IMR-90 (cell line): ENCODE results near the gene HMBS. TPM values are rescaled to one million over a fixed set of nuclear protein-coding genes. Genes with fewer than 3 reads are reported as not detected.

Experiments used
- ATAC-seq: fragments of 200-7000 bp; cut with Tn5 transposase; 2 replicates; pipeline ENCODE4 v1.9.1; 2020; ENCODE audit warnings: low read depth, mild to moderate bottlenecking, moderate library complexity
- Bru-seq: library from RNA; stranded (reverse); fragments of 400-500 nt; gene quantifications from one replicate; lab custom pipeline; 2021; lab: Mats Ljungman, UMichigan
- BruChase-seq, 2 experiments: library from RNA; stranded (reverse); fragments of 400-500 nt; gene quantifications; one replicate each; lab custom pipeline; 2021; lab: Mats Ljungman, UMichigan
- BruUV-seq: library from RNA; stranded (reverse); fragments of 400-500 nt; replicated peaks from 2 replicates; lab custom pipeline; 2021; lab: Mats Ljungman, UMichigan
- CTCF ChIA-PET: fragments of 300-600 bp; formaldehyde crosslinking; extraction: SDS; loops from one replicate; lab custom pipeline; 2021; ENCODE audit warnings: antibody characterized with exemption; lab: Yijun Ruan, JAX
- POLR2A ChIA-PET: fragments of 300-600 bp; sonication (Branson Sonifier 250); formaldehyde crosslinking; loops from one replicate; lab custom pipeline; 2022; ENCODE audit warnings: antibody characterized with exemption; ENCODE audit not compliant: unreplicated experiment; lab: Charles Lee
- DNase-seq: peaks from one replicate; pipeline ENCODE4 v3.0.0; 2013
- H2AFZ ChIP-seq: replicated peaks from 2 replicates; pipeline ENCODE3; 2013; ENCODE audit warnings: low read length, mild to moderate bottlenecking; ENCODE audit not compliant: poor library complexity
- H2AK5ac ChIP-seq: 2 replicates; pipeline ENCODE4 v1.6.1; 2013; ENCODE audit warnings: low read depth, low read length, inconsistent platforms
- H2AK9ac ChIP-seq: replicated peaks from 2 replicates; pipeline ENCODE3; 2013; ENCODE audit warnings: mild to moderate bottlenecking, low read depth, low read length, moderate library complexity; ENCODE audit not compliant: poor library complexity
- H2BK120ac ChIP-seq: 2 replicates; pipeline ENCODE4 v1.6.1; 2013; ENCODE audit warnings: low read depth, low read length, inconsistent platforms
- H2BK15ac ChIP-seq: 3 replicates; pipeline ENCODE4 v1.6.1; 2013; ENCODE audit warnings: low read depth, low read length, inconsistent platforms
- H2BK20ac ChIP-seq: 2 replicates; pipeline ENCODE4 v1.6.1; 2013; ENCODE audit warnings: low read depth, mild to moderate bottlenecking, inconsistent platforms, low read length, moderate library complexity
- H2BK5ac ChIP-seq: 2 replicates; pipeline ENCODE4 v1.6.1; 2013; ENCODE audit warnings: mild to moderate bottlenecking, low read depth, low read length, inconsistent platforms; ENCODE audit not compliant: poor library complexity, severe bottlenecking
- H3K14ac ChIP-seq: replicated peaks from 2 replicates; pipeline ENCODE4 v1.6.1; 2013; ENCODE audit warnings: low read depth, low read length, inconsistent platforms
- H3K18ac ChIP-seq: 2 replicates; pipeline ENCODE4 v1.6.1; 2013; ENCODE audit warnings: low read depth, low read length, control low read depth
- H3K23ac ChIP-seq: 2 replicates; pipeline ENCODE4 v1.6.1; 2013; ENCODE audit warnings: low read depth, low read length, inconsistent platforms
- H3K27ac ChIP-seq: 2 replicates; pipeline ENCODE4 v1.5.1; 2013; ENCODE audit warnings: mild to moderate bottlenecking, control low read depth, low read length; ENCODE audit not compliant: insufficient read depth
- H3K27me3 ChIP-seq: 2 replicates; pipeline ENCODE4 v1.6.1; 2013; ENCODE audit warnings: low read length; ENCODE audit not compliant: control insufficient read depth, insufficient read depth
- H3K36me3 ChIP-seq: 2 replicates; pipeline ENCODE4 v1.6.1; 2013; ENCODE audit warnings: low read length, mixed read lengths; ENCODE audit not compliant: control insufficient read depth, insufficient read depth
- H3K4ac ChIP-seq: 2 replicates; pipeline ENCODE4 v1.6.1; 2013; ENCODE audit warnings: low read depth, low read length, inconsistent platforms
- H3K4me1 ChIP-seq: 2 replicates; pipeline ENCODE4 v1.6.1; 2013; ENCODE audit warnings: low read length, mixed read lengths; ENCODE audit not compliant: control insufficient read depth, insufficient read depth
- H3K4me2 ChIP-seq: 2 replicates; pipeline ENCODE4 v1.6.1; 2013; ENCODE audit warnings: low read depth, mild to moderate bottlenecking, control low read depth, low read length, moderate library complexity
- H3K4me3 ChIP-seq: 2 replicates; pipeline ENCODE4 v1.5.1; 2013; ENCODE audit warnings: low read depth, mild to moderate bottlenecking, control low read depth, low read length, moderate library complexity; ENCODE audit not compliant: insufficient read depth
- H3K56ac ChIP-seq: 2 replicates; pipeline ENCODE4 v1.6.1; 2013; ENCODE audit warnings: low read length, inconsistent platforms; ENCODE audit not compliant: insufficient read depth; ENCODE audit errors: extremely low read depth
- H3K79me1 ChIP-seq, 2 experiments: 2 replicates each; pipeline ENCODE4 v1.6.1; 2013; ENCODE audit warnings: low read length in 2 of 2, inconsistent platforms in 1 of 2, low read depth in 1 of 2
- H3K9ac ChIP-seq: 2 replicates; pipeline ENCODE4 v1.6.1; 2013; ENCODE audit warnings: low read depth, low read length, control low read depth
- H3K9me1 ChIP-seq: 2 replicates; pipeline ENCODE4 v1.6.1; 2013; ENCODE audit warnings: low read length, inconsistent platforms; ENCODE audit not compliant: insufficient read depth
- H3K9me3 ChIP-seq: 2 replicates; pipeline ENCODE4 v1.6.1; 2013; ENCODE audit warnings: low read length; ENCODE audit not compliant: control insufficient read depth, insufficient read depth
- H4K20me1 ChIP-seq: 2 replicates; pipeline ENCODE4 v1.6.1; 2013; ENCODE audit warnings: low read length, inconsistent platforms; ENCODE audit not compliant: insufficient read depth
- H4K5ac ChIP-seq: 2 replicates; pipeline ENCODE4 v1.6.1; 2013; ENCODE audit warnings: mild to moderate bottlenecking, low read depth, low read length, control low read depth
- H4K8ac ChIP-seq, 2 experiments: 2 replicates each; pipeline ENCODE4 v1.6.1; 2013; ENCODE audit warnings: low read depth in 2 of 2, low read length in 2 of 2, control low read depth in 1 of 2, inconsistent platforms in 1 of 2
- H4K91ac ChIP-seq: 2 replicates; pipeline ENCODE4 v1.6.1; 2013; ENCODE audit warnings: low read depth, low read length, inconsistent platforms; ENCODE audit not compliant: insufficient read depth
- BHLHE40 ChIP-seq: fragments of 150-350 bp; IDR thresholded peaks from 2 replicates; pipeline ENCODE4 v1.6.1; 2016; ENCODE audit warnings: mild to moderate bottlenecking, low read depth, low read length
- CEBPB ChIP-seq: IDR thresholded peaks from 2 replicates; pipeline ENCODE4 v1.6.1; 2012; ENCODE audit warnings: low read depth, low read length, improper control_type of control experiment
- CHD1 ChIP-seq: IDR thresholded peaks from 2 replicates; pipeline ENCODE4 v1.6.1; 2012; ENCODE audit warnings: low read depth, low read length, improper control_type of control experiment
- ELK1 ChIP-seq: fragments of 150-350 bp; IDR thresholded peaks from 2 replicates; pipeline ENCODE4 v1.6.1; 2016; ENCODE audit warnings: low read depth, mild to moderate bottlenecking, low read length, moderate library complexity, borderline replicate concordance
- FOS ChIP-seq: fragments of 150-350 bp; IDR thresholded peaks from 2 replicates; pipeline ENCODE4 v1.6.1; 2016; ENCODE audit warnings: low read depth, low read length
- MXI1 ChIP-seq: IDR thresholded peaks from 2 replicates; pipeline ENCODE4 v1.6.1; 2012; ENCODE audit warnings: low read depth, mild to moderate bottlenecking, low read length, moderate library complexity, borderline replicate concordance
- POLR2A ChIP-seq: IDR thresholded peaks from 2 replicates; pipeline ENCODE4 v1.6.1; 2012; ENCODE audit warnings: mild to moderate bottlenecking, low read depth, low read length
- RAD21 ChIP-seq: IDR thresholded peaks from 2 replicates; pipeline ENCODE4 v1.6.1; 2012; ENCODE audit warnings: low read length, improper control_type of control experiment
- RCOR1 ChIP-seq: IDR thresholded peaks from 2 replicates; pipeline ENCODE4 v1.6.1; 2012; ENCODE audit warnings: mild to moderate bottlenecking, low read length, improper control_type of control experiment; ENCODE audit not compliant: insufficient replicate concordance
- RFX5 ChIP-seq: IDR thresholded peaks from 2 replicates; pipeline ENCODE4 v1.8.0; 2012; ENCODE audit warnings: low read depth, mild to moderate bottlenecking, low read length, moderate library complexity
- SMC3 ChIP-seq: fragments of 150-350 bp; IDR thresholded peaks from 2 replicates; pipeline ENCODE4 v1.6.1; 2016; ENCODE audit warnings: low read depth, mild to moderate bottlenecking, antibody characterized with exemption, low read length, moderate library complexity
- WGBS, 2 experiments: methylation state at CpG; one replicate each; pipeline versions ENCODE4 v1.1.5 to v1.1.7; 2013; ENCODE audit warnings: missing lambda C conversion rate in 2 of 2; ENCODE audit not compliant: insufficient read length in 1 of 2; ENCODE audit errors: extremely low coverage in 2 of 2; 5-methylcytosine and 5-hydroxymethylcytosine counted together
- dilution Hi-C: fragments of 300-500 bp; cut with HindIII; formaldehyde crosslinking; loops from one replicate; pipeline ENCODE4 v1.14.3; 2018; ENCODE audit warnings: low sequenced_read_pairs; ENCODE audit not compliant: unreplicated experiment
- in situ Hi-C: fragments of 300-500 bp; cut with MboI; formaldehyde crosslinking; loops from 3 replicates; pipeline ENCODE4 v1.14.3; 2019; ENCODE audit warnings: low sequenced_read_pairs, inconsistent platforms, mixed read lengths
- intact Hi-C: fragments of 100-400 bp; cut with micrococcal nuclease; formaldehyde crosslinking; loops from 2 replicates; pipeline ENCODE4 v1.10.0; 2022
- long read RNA-seq: library from polyadenylated mRNA; unstranded; transcript quantifications from one replicate; pipeline ENCODE4 v2.0.0, GENCODE V29; 2021; ENCODE audit not compliant: unreplicated experiment
- polyA plus RNA-seq, 3 experiments: library from polyadenylated mRNA; depleted of rRNA; stranded (reverse); fragments of >200 nt; gene quantifications; 2 replicates each; pipeline ENCODE4 v1.2.3, GENCODE V29; 2012; ENCODE audit warnings: low replicate concordance in 1 of 3
- total RNA-seq: library from RNA; depleted of rRNA; stranded (reverse); fragments of >200 nt; gene quantifications from 2 replicates; pipeline ENCODE4 v1.2.3, GENCODE V29; 2012; rRNA removed
- TF ChIP-seq, protein P1 (sequence below): conservative IDR thresholded peaks from 2 replicates; pipeline ENCODE4 v1.5.1; 2012; ENCODE audit warnings: mild to moderate bottlenecking, low read depth, low read length, improper control_type of control experiment

The HMBS gene
- 13.9 and 17.9 TPM in 2 replicates for total RNA-seq
- polyA plus RNA-seq (2012; rRNA removed): 55.3 and 59.5 TPM in 2 replicates
- polyA plus RNA-seq (2012; cell fraction: cytosol; rRNA removed): 48.3 and 54.5 TPM in 2 replicates
- polyA plus RNA-seq (2012; cell fraction: nucleus; rRNA removed; ENCODE audit: low replicate concordance): 58.5 and 77.5 TPM in 2 replicates
- percentile 58 among the genes with signal in this experiment for Bru-seq, nascent RNA
- BruChase-seq, experiment 1, labeled RNA remaining after a 6-hour chase: percentile 59 among the genes with signal in this experiment
- BruChase-seq, experiment 2, labeled RNA remaining after a 2-hour chase: percentile 57 among the genes with signal in this experiment
- long read RNA-seq, transcript HMBS-201 (14 exons, 1,501 nt): major isoform, 41 of 55 reads
- long read RNA-seq, partial matches to known transcripts: 2 of 55 reads
- long read RNA-seq, other reads (novel, unspliced or antisense): 9 of 55 reads

GRCh38 chr11:119084663-119085436 is at the start of gene HMBS:
HMBS (plus strand) TSS chr11:119084881; CDS start chr11:119085034, 153 bp downstream.
- CTCF ChIA-PET: interaction anchor here (0.7 kb wide), 1 partner anchor 120 kb away, joined by 6 read pairs; no protein-coding TSS in a partner anchor
- POLR2A ChIA-PET: interaction anchor here (0.5 to 1.6 kb wide), 11 partner anchors 9 to 605 kb away, joined by 3 to 11 read pairs (median 5); partner anchors contain the start of genes DPAGT1 and VPS11
- TF ChIP-seq RAD21 (no peak), CEBPB (peak; percentile 98), RFX5 (no peak), CHD1 (no peak), RCOR1 (no peak), BHLHE40 (peak; percentile 39; the same call in 1 of the 2 replicates), POLR2A (peak; percentile 68; the same call in 1 of the 2 replicates), SMC3 (no peak), ELK1 (no peak), FOS (no peak), MXI1 (peak; percentile 65; the same call in 1 of the 2 replicates)
- TF ChIP-seq, protein P1, sequence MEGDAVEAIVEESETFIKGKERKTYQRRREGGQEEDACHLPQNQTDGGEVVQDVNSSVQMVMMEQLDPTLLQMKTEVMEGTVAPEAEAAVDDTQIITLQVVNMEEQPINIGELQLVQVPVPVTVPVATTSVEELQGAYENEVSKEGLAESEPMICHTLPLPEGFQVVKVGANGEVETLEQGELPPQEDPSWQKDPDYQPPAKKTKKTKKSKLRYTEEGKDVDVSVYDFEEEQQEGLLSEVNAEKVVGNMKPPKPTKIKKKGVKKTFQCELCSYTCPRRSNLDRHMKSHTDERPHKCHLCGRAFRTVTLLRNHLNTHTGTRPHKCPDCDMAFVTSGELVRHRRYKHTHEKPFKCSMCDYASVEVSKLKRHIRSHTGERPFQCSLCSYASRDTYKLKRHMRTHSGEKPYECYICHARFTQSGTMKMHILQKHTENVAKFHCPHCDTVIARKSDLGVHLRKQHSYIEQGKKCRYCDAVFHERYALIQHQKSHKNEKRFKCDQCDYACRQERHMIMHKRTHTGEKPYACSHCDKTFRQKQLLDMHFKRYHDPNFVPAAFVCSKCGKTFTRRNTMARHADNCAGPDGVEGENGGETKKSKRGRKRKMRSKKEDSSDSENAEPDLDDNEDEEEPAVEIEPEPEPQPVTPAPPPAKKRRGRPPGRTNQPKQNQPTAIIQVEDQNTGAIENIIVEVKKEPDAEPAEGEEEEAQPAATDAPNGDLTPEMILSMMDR: no peak

More at GRCh38 chr11:119084663-119085436, at the start of gene HMBS:
- Histone ChIP-seq H3K18ac (no peak within 1 kb of the TSS), H2BK20ac (no peak within 1 kb of the TSS), H3K9ac (peak within 1 kb of the TSS; percentile 82), H3K27ac (peak within 1 kb of the TSS; percentile 85), H4K91ac (peak within 1 kb of the TSS; percentile 68), H3K36me3 (peaks cover 15% of the 10 kb centered on the region), H2AK5ac (peak within 1 kb of the TSS; percentile 82), H4K20me1 (no peaks in the 10 kb centered on the region), H2AK9ac (peak within 1 kb of the TSS; percentile 92), H3K4ac (peak within 1 kb of the TSS; percentile 94), H3K27me3 (no peaks in the 10 kb centered on the region), H2BK15ac (no peak within 1 kb of the TSS; the same call in 2 of the 3 replicates), H3K79me1 (peaks cover 26 to 29% of the 10 kb centered on the region in 2 experiments; a peak in 3 of 4 replicates), H3K4me3 (peak within 1 kb of the TSS; percentile 74), H3K9me1 (peaks cover 9% of the 10 kb centered on the region; the same call in 1 of the 2 replicates), H3K14ac (peak within 1 kb of the TSS; percentile 94), H4K8ac (peak within 1 kb of the TSS; percentile 37 to 90), H3K23ac (peak within 1 kb of the TSS; percentile 91), H3K4me2 (peak within 1 kb of the TSS; percentile 81), H2BK120ac (peak within 1 kb of the TSS; percentile 59; the same call in 1 of the 2 replicates), H3K56ac (peak within 1 kb of the TSS; percentile 59), H2AFZ (peak within 1 kb of the TSS; percentile 98), H3K4me1 (peaks cover 5% of the 10 kb centered on the region), H2BK5ac (peak within 1 kb of the TSS; percentile 83), H4K5ac (peak within 1 kb of the TSS; percentile 58), H3K9me3 (no peaks in the 10 kb centered on the region)
- DNase-seq (peak; percentile 94), ATAC-seq (peak; percentile 96)
- in situ Hi-C loops (no loop called here), dilution Hi-C loops (no loop called here), intact Hi-C loops (loop anchor here (1.0 kb wide), 1 partner anchor 9 kb away; no protein-coding TSS in a partner anchor)
- 2% methylated on average over 20 of the region's 45 CpGs; no CpG with 5 or more reads in 1 of the 2 experiments for WGBS, 2 experiments
- no TSS peak for BruUV-seq
